Spinal cord (tissue), 10 donors: ENCODE results near the gene DNAJC8. TPM values are rescaled to one million over a fixed set of nuclear protein-coding genes. Genes with fewer than 3 reads are reported as not detected.

Experiments
- DNase-seq, 6 donors: peaks; one replicate each; pipeline versions ENCODE4 v3.0.0 to v3.0.0-alpha.2; 2013 to 2015; ENCODE audit warnings: low spot score in 6 of 6, low read depth in 4 of 6
- H3K27ac ChIP-seq: one replicate; pipeline ENCODE4 v1.5.1; 2013; ENCODE audit warnings: low read depth, low read length, control low read depth
- H3K27me3 ChIP-seq: one replicate; pipeline ENCODE4 v1.6.1; 2013; ENCODE audit warnings: low read length; ENCODE audit not compliant: control insufficient read depth, insufficient read depth
- H3K36me3 ChIP-seq: one replicate; pipeline ENCODE4 v1.6.1; 2013; ENCODE audit warnings: low read length; ENCODE audit not compliant: control insufficient read depth, insufficient read depth
- H3K4me1 ChIP-seq: one replicate; pipeline ENCODE4 v1.6.1; 2013; ENCODE audit warnings: low read length; ENCODE audit not compliant: control insufficient read depth, insufficient read depth
- H3K4me3 ChIP-seq: one replicate; pipeline ENCODE4 v1.5.1; 2013; ENCODE audit warnings: low read depth, low read length, control low read depth
- H3K9me3 ChIP-seq: one replicate; pipeline ENCODE4 v1.6.1; 2013; ENCODE audit warnings: low read length; ENCODE audit not compliant: control insufficient read depth, insufficient read depth
- WGBS: methylation state at CpG from one replicate; pipeline ENCODE4 v1.1.5; 2013; ENCODE audit warnings: missing lambda C conversion rate; ENCODE audit not compliant: insufficient coverage; 5-methylcytosine and 5-hydroxymethylcytosine counted together
- polyA plus RNA-seq, 2 donors: library from polyadenylated mRNA; unstranded; fragments of 120-200 nt; gene quantifications; one replicate each; pipeline ENCODE4 v1.2.1, GENCODE V29; 2013; ENCODE audit not compliant: insufficient read length in 2 of 2
- total RNA-seq, 2 donors: library from RNA; depleted of rRNA in 1 of 2; stranded (reverse); fragments of 120-200 nt in 1 of 2; fragments of >200 nt in 1 of 2; gene quantifications; one replicate each; pipeline versions ENCODE4 v1.2.3 to v1.2.4, GENCODE V29; 2013 to 2014
- donor health status: healthy.

The DNAJC8 gene
- total and polyA plus RNA-seq, 4 donors, result 49.3 to 145 (median 138) TPM

- 91% methylated on average over 5 of the region's 8 CpGs for WGBS
- no peak for DNase-seq
- Histone ChIP-seq H3K27me3 (no peaks in the 10 kb centered on the region), H3K4me1 (no peaks in the 10 kb centered on the region), H3K4me3 (no peak overlapping the region), H3K27ac (no peak overlapping the region), H3K9me3 (no peaks in the 10 kb centered on the region), H3K36me3 (peaks cover 31% of the 10 kb centered on the region)
Measured at GRCh38 chr1:28194326-28195035, 38.3 kb downstream of the DNAJC8 start.

GRCh38 chr1:28193701-28194161 is 39.1 kb downstream of the DNAJC8 start:
- H3K4me1 ChIP-seq, result no peaks in the 10 kb centered on the region
- H3K9me3 ChIP-seq, result no peaks in the 10 kb centered on the region
- H3K27me3 ChIP-seq, result no peaks in the 10 kb centered on the region
- 91% methylated on average over 4 of the region's 8 CpGs for WGBS
- DNase-seq, result no peak
- H3K36me3 ChIP-seq, result peaks cover 25% of the 10 kb centered on the region
- no peak overlapping the region for H3K27ac ChIP-seq
- H3K4me3 ChIP-seq, result no peak overlapping the region

- no peaks in the 10 kb centered on the region for H3K27me3 ChIP-seq
- no peak for DNase-seq
- no peak overlapping the region for H3K27ac ChIP-seq
- no peak overlapping the region for H3K4me3 ChIP-seq
- no peaks in the 10 kb centered on the region for H3K4me1 ChIP-seq
- 60% methylated on average over 10 of the region's 12 CpGs for WGBS
- H3K36me3 ChIP-seq, result peaks cover 9% of the 10 kb centered on the region
- H3K9me3 ChIP-seq, result no peaks in the 10 kb centered on the region
Measured at GRCh38 chr1:28190996-28191645, 41.7 kb downstream of the DNAJC8 start.

- H3K27me3 ChIP-seq, result no peaks in the 10 kb centered on the region
- 89% methylated on average over 2 of the region's 3 CpGs for WGBS
- H3K36me3 ChIP-seq, result peaks cover 8% of the 10 kb centered on the region
- H3K4me3 ChIP-seq, result no peak overlapping the region
- no peak overlapping the region for H3K27ac ChIP-seq
- no peaks in the 10 kb centered on the region for H3K4me1 ChIP-seq
- no peaks in the 10 kb centered on the region for H3K9me3 ChIP-seq
- DNase-seq, result no peak
Measured at GRCh38 chr1:28190337-28190979, 42.4 kb downstream of the DNAJC8 start.

GRCh38 chr1:28185071-28185470 is 47.8 kb downstream of the DNAJC8 start:
- H3K27me3 ChIP-seq, result no peaks in the 10 kb centered on the region
- no peak for DNase-seq
- no peaks in the 10 kb centered on the region for H3K36me3 ChIP-seq
- H3K4me3 ChIP-seq, result no peak overlapping the region
- no CpG with 5 or more reads among the region's 1 CpG for WGBS
- H3K27ac ChIP-seq, result no peak overlapping the region
- no peaks in the 10 kb centered on the region for H3K9me3 ChIP-seq
- no peaks in the 10 kb centered on the region for H3K4me1 ChIP-seq

- Histone ChIP-seq H3K4me3 (no peak overlapping the region), H3K27me3 (no peaks in the 10 kb centered on the region), H3K36me3 (no peaks in the 10 kb centered on the region), H3K4me1 (peaks cover 3% of the 10 kb centered on the region), H3K27ac (no peak overlapping the region), H3K9me3 (no peaks in the 10 kb centered on the region)
- WGBS, result 100% methylated on average over 7 of the region's 12 CpGs
- no peak for DNase-seq
Measured at GRCh38 chr1:28180306-28181305, 52.2 kb downstream of the DNAJC8 start.

- 96% methylated on average over 12 of the region's 15 CpGs for WGBS
- Histone ChIP-seq H3K9me3 (no peaks in the 10 kb centered on the region), H3K36me3 (no peaks in the 10 kb centered on the region), H3K4me1 (peaks cover 10% of the 10 kb centered on the region), H3K4me3 (no peak overlapping the region), H3K27ac (no peak overlapping the region), H3K27me3 (no peaks in the 10 kb centered on the region)
- no peak for DNase-seq
Measured at GRCh38 chr1:28178690-28179485, 53.9 kb downstream of the DNAJC8 start.

GRCh38 chr1:28176492-28177470 is 56.0 kb downstream of the DNAJC8 start, which contains the start of gene PTAFR:
TSS of gene PTAFR (minus strand) at chr1:28176690. CDS start at chr1:28151021, 25,669 bp downstream.
- no peaks in the 10 kb centered on the region for H3K36me3 ChIP-seq
- H3K27ac ChIP-seq, result no peak within 1 kb of the TSS
- no peak within 1 kb of the TSS for H3K4me3 ChIP-seq

More at GRCh38 chr1:28176492-28177470, 56.0 kb downstream of the DNAJC8 start, which contains the start of gene PTAFR:
- H3K9me3 ChIP-seq, result no peaks in the 10 kb centered on the region
- DNase-seq, result no peak
- H3K4me1 ChIP-seq, result peaks cover 29% of the 10 kb centered on the region
- WGBS, result 63% methylated on average over 18 of the region's 18 CpGs
- H3K27me3 ChIP-seq, result no peaks in the 10 kb centered on the region
